Measurements from ENCODE around the gene SLC2A11.

SLC2A11 gene

DNA sequence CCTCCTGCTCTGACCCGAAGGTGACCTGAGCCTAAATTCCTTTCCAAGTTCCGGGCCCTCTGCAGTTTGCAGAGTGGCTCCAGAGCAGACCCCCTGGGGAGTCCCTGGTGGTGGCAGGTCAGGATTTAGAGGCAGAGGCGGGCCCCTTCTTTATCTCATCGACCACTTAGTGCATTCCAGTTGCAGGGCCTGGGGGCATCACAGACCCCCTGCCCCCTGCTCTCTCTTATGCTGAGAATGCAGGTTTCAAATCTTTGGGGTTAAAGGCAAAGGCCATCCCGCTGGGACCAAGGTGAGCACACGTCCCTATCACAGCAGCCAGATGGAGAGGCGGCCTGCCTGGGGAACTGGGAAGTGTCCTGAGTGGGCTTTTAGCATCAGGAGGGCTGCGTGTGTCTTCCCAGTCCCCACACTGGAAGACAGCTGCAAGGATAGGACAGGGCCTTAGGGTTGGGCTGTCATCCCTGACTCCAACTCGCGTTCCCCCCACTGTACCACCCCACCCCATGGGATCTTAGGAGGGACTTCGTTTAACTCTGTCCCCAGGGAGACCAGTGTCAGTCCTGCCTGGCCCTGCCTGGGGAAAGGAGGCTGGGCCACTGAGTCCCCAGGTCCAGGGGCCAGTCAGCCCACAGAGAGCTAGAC lies 30.2 kb upstream of the SLC2A11 start:
- Histone ChIP-seq H3K4me1 (ENCODE audit: insufficient read depth, insufficient read length) (peaks cover 7% of the 10 kb centered on the region), H3K27me3 (ENCODE audit: insufficient read depth, insufficient read length) (no peaks in the 10 kb centered on the region), H3K36me3 (ENCODE audit: insufficient read depth, insufficient read length, low read length) (peaks cover 87% of the 10 kb centered on the region), H3K9ac (ENCODE audit: insufficient read length, low read depth) (no peak overlapping the region), H3K9me3 (ENCODE audit: insufficient read depth, low read length) (no peaks in the 10 kb centered on the region), H3K4me3 (ENCODE audit: insufficient read length, low read depth) (no peak overlapping the region)
- no peak for TF ChIP-seq SUZ12 (IDR thresholded peaks at IDR 0.05; ENCODE audit: extremely low read depth, insufficient read depth, insufficient read length)
- TF ChIP-seq ZNF274 (IDR thresholded peaks at IDR 0.05; ENCODE audit: low read depth, low read length): no peak
- TF ChIP-seq YY1 (IDR thresholded peaks at IDR 0.05; ENCODE audit: insufficient read depth, insufficient read length): no peak
- no peak for DNase-seq (ENCODE audit: low read depth, low spot score)

DNA sequence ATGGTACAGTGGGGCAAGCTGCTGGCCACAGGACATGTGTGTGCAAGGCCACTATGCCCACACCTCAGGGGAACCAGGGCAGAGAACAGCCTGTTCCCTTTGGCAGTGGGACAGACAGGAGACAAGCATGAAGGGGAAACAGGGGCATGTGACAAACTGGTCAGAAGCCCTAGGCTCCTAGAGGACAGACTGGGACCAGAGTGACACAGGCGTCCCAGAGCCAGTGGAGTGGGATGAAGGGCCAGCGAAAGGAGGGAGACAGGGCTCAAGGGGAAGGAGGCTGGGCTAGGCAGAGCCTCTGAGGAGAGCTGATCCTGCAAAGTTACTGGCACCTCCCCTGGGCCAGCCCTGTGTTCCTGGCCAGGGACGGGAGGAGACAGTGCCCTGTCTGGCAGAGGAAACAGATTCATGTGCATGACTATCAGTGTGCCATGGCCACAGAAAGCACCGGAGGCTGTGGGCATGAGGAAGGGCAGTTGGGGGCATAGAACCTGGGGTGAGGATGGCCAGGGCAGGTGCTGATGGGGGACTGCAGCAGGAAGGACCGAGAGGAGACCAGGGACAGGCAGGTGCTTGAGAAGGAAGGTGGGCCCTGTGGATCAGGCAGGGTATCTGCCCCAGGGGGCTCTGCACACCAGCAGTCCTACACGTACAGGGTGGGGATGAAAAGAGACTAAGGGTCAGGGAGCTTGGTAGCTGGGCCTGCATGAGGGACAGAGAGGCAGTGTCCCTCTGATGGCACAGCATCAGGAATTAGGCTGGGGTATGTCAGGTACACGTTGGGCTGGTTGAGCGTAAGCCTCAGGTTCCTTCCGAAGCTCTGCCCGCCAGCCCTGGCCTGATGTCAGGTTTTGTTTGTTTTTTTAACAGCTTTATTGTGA lies 28.6 kb upstream of the SLC2A11 start:
- no peak for DNase-seq (ENCODE audit: low read depth, low spot score)
- Histone ChIP-seq H3K27me3 (ENCODE audit: insufficient read depth, insufficient read length) (no peaks in the 10 kb centered on the region), H3K9me3 (ENCODE audit: insufficient read depth, low read length) (no peaks in the 10 kb centered on the region), H3K4me1 (ENCODE audit: insufficient read depth, insufficient read length) (peaks cover 7% of the 10 kb centered on the region), H3K4me3 (ENCODE audit: insufficient read length, low read depth) (no peak overlapping the region), H3K9ac (ENCODE audit: insufficient read length, low read depth) (no peak overlapping the region), H3K36me3 (ENCODE audit: insufficient read depth, insufficient read length, low read length) (peaks cover 88% of the 10 kb centered on the region)
- TF ChIP-seq ZNF274 (IDR thresholded peaks at IDR 0.05; ENCODE audit: low read depth, low read length): no peak
- TF ChIP-seq YY1 (IDR thresholded peaks at IDR 0.05; ENCODE audit: insufficient read depth, insufficient read length): no peak
- TF ChIP-seq SUZ12 (IDR thresholded peaks at IDR 0.05; ENCODE audit: extremely low read depth, insufficient read depth, insufficient read length): no peak

DNA sequence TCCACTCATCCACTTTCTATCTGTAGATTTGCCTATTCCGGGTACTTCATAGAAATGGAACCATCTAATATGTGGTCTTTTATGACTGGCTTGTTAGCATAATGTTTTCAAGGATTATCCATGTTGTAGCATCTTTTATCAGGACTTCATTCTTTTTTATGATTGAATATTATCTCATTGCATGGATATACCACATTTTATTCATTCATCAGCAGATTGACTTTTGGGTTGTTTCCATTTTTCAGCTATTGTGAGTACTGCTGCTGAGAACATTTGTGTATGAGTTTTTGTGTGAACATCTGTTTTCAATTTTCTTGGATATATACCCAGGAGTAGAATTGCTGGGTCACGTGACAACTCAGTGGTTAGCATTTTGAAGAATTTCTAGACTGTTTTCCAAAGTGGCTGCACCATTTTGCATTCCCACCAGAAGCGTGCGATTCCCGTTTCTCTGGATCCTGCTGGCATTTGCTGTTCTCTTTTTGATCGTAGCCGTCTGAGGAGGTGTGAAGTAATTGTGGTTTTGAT lies 27.8 kb upstream of the SLC2A11 start:
- Histone ChIP-seq H3K27me3 (ENCODE audit: insufficient read depth, insufficient read length) (no peaks in the 10 kb centered on the region), H3K9me3 (ENCODE audit: insufficient read depth, low read length) (no peaks in the 10 kb centered on the region), H3K36me3 (ENCODE audit: insufficient read depth, insufficient read length, low read length) (peaks cover 86% of the 10 kb centered on the region), H3K9ac (ENCODE audit: insufficient read length, low read depth) (no peak overlapping the region), H3K4me3 (ENCODE audit: insufficient read length, low read depth) (no peak overlapping the region), H3K4me1 (ENCODE audit: insufficient read depth, insufficient read length) (peaks cover 7% of the 10 kb centered on the region)
- no peak for TF ChIP-seq ZNF274 (IDR thresholded peaks at IDR 0.05; ENCODE audit: low read depth, low read length)
- TF ChIP-seq SUZ12 (IDR thresholded peaks at IDR 0.05; ENCODE audit: extremely low read depth, insufficient read depth, insufficient read length): no peak
- DNase-seq (ENCODE audit: low read depth, low spot score): no peak

DNA sequence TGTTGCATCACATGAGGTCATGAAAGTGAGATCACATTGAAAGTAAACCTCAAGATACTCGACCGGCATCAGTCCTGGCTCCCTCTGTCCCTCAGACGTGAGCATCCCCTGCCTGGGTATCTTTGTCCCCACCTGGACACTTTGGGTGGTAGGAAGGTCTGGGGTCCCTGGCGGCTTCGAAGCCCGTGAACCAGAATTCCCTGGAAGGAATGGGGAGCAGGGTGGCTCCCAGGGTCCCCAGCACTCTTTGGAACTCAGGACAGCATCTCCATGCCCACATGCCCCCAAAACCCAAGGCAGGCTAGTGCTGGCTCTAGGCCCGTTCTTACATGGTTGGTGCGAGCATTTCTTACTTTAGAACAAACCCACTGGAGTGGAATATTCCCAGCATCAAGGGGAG lies 26.4 kb upstream of the SLC2A11 start:
- no peaks in the 10 kb centered on the region for H3K27me3 ChIP-seq (ENCODE audit: insufficient read depth, insufficient read length)
- H3K9me3 ChIP-seq (ENCODE audit: insufficient read depth, low read length): no peaks in the 10 kb centered on the region
- no peak for DNase-seq (ENCODE audit: low read depth, low spot score)
- peaks cover 5% of the 10 kb centered on the region for H3K4me1 ChIP-seq (ENCODE audit: insufficient read depth, insufficient read length)
- no peak for TF ChIP-seq SUZ12 (IDR thresholded peaks at IDR 0.05; ENCODE audit: extremely low read depth, insufficient read depth, insufficient read length)
- TF ChIP-seq ZNF274 (IDR thresholded peaks at IDR 0.05; ENCODE audit: low read depth, low read length): no peak
- no peak for TF ChIP-seq YY1 (IDR thresholded peaks at IDR 0.05; ENCODE audit: insufficient read depth, insufficient read length)
- H3K36me3 ChIP-seq (ENCODE audit: insufficient read depth, insufficient read length, low read length): peaks cover 86% of the 10 kb centered on the region
- H3K4me3 ChIP-seq (ENCODE audit: insufficient read length, low read depth): no peak overlapping the region
- H3K9ac ChIP-seq (ENCODE audit: insufficient read length, low read depth): no peak overlapping the region

DNA sequence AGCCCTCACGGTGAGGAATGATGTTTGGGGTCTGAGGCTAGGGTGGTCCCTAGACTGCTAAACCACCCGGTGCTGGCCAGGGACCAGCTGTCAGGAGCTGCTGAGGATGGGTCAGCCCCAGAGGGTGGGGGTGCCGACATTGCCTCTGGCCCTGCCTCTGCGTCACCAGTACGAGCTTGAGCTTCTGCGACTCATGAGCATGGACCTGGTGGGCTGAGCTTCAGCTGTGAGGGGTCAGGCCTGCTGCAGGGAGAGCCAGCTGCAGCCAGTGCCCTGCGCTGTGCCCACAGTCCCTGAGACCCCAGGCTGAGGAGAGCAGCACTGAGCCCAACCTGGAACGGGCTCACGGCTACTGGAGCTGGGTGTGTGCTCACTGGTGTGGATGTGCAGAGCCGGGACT lies 25.9 kb upstream of the SLC2A11 start:
- H3K9ac ChIP-seq (ENCODE audit: insufficient read length, low read depth): no peak overlapping the region
- H3K36me3 ChIP-seq (ENCODE audit: insufficient read depth, insufficient read length, low read length): peaks cover 85% of the 10 kb centered on the region
- no peak for TF ChIP-seq YY1 (IDR thresholded peaks at IDR 0.05; ENCODE audit: insufficient read depth, insufficient read length)
- no peak for TF ChIP-seq SUZ12 (IDR thresholded peaks at IDR 0.05; ENCODE audit: extremely low read depth, insufficient read depth, insufficient read length)
- TF ChIP-seq ZNF274 (IDR thresholded peaks at IDR 0.05; ENCODE audit: low read depth, low read length): no peak

DNA sequence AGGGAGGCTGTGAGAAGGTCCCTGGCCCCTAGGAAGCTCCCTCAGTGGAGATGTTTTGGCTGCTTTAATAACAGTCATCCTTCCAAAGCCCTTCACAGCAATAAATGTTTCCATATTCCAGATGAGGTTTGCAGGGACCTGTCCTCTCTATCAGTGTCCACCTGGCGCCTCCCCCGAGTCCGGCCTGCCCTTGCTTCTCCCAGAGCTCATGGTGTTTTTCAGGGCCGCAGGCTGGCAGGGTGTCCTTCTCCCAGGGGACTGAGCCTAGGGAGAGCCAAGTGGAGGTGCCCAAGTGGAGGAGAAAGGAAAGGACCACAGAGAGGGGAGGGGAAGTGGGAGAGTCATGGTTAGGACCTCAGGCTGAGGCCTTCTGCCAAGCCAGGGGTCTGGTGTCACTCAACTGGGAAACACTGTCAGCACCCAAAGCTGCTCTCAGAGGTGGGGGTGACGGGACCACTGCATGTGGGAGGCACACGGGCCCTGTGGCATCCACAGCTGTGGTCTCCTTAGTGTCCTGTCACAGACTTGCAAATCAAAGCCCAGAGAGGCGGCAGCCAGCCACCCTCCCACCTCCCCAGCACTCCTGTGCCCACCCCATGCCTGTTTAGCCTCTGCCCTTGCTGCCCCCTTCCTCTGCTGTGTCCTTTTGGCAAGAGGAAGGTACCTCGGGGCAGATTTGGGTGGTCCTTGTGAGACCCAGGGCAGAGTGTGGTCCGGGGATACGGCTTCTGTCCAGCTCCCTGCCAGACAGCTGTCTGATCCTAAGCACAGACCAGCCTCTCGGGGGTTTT lies 25.3 kb upstream of the SLC2A11 start:
- Histone ChIP-seq H3K4me3 (ENCODE audit: insufficient read length, low read depth) (no peak overlapping the region), H3K27me3 (ENCODE audit: insufficient read depth, insufficient read length) (no peaks in the 10 kb centered on the region), H3K4me1 (ENCODE audit: insufficient read depth, insufficient read length) (peaks cover 9% of the 10 kb centered on the region), H3K9ac (ENCODE audit: insufficient read length, low read depth) (no peak overlapping the region), H3K36me3 (ENCODE audit: insufficient read depth, insufficient read length, low read length) (peaks cover 81% of the 10 kb centered on the region), H3K9me3 (ENCODE audit: insufficient read depth, low read length) (no peaks in the 10 kb centered on the region)
- DNase-seq (ENCODE audit: low read depth, low spot score): no peak
- TF ChIP-seq SUZ12 (IDR thresholded peaks at IDR 0.05; ENCODE audit: extremely low read depth, insufficient read depth, insufficient read length): no peak
- no peak for TF ChIP-seq ZNF274 (IDR thresholded peaks at IDR 0.05; ENCODE audit: low read depth, low read length)
- no peak for TF ChIP-seq YY1 (IDR thresholded peaks at IDR 0.05; ENCODE audit: insufficient read depth, insufficient read length)

More for the DNA sequence above, 25.9 kb upstream of the SLC2A11 start:
- DNase-seq (ENCODE audit: low read depth, low spot score): no peak
- H3K4me3 ChIP-seq (ENCODE audit: insufficient read length, low read depth): no peak overlapping the region
- H3K9me3 ChIP-seq (ENCODE audit: insufficient read depth, low read length): no peaks in the 10 kb centered on the region
- H3K4me1 ChIP-seq (ENCODE audit: insufficient read depth, insufficient read length): peaks cover 5% of the 10 kb centered on the region
- no peaks in the 10 kb centered on the region for H3K27me3 ChIP-seq (ENCODE audit: insufficient read depth, insufficient read length)
